ENCODE data around the gene PFAS. TPM values are rescaled to one million over a fixed set of nuclear protein-coding genes. Genes with fewer than 3 reads are reported as not detected.

PFAS gene
- total RNA-seq, 1 experiment from 2014 or later, result 80.6 TPM

GRCh38 chr17:8289103-8289397, 40.0 kb downstream of the PFAS start:
- Histone ChIP-seq H2AFZ (ENCODE audit: low read depth, low read length, poor library complexity, severe bottlenecking) (no peak overlapping the region), H3K4me3 (replicated peaks in 1 of 2; ENCODE audit: low read depth in 1 of 2, low read length in 2 of 2) (peak overlapping the region; percentile 69 to 89), H4K20me1 (ENCODE audit: insufficient read depth) (no peaks in the 10 kb centered on the region), H3K9me3 (ENCODE audit: control insufficient read depth in 1 of 2, insufficient read depth in 1 of 2, low read depth in 1 of 2, low read length in 2 of 2) (no peaks in the 10 kb centered on the region), H3K9me2 (ENCODE audit: insufficient read depth) (no peaks in the 10 kb centered on the region), H3K9ac (ENCODE audit: low read length) (peak overlapping the region; percentile 94), H3K4me2 (ENCODE audit: low read length) (peak overlapping the region; percentile 99), H3K4me1 (ENCODE audit: control insufficient read depth in 1 of 2, insufficient read depth in 2 of 2, low read length in 2 of 2) (peaks cover 15 to 34% of the 10 kb centered on the region in 2 experiments; a peak in 3 of 4 replicates), H3K27me3 (ENCODE audit: insufficient read depth, low read length) (no peaks in the 10 kb centered on the region), H3K79me2 (ENCODE audit: insufficient read depth, low read length) (no peaks in the 10 kb centered on the region), H3K36me3 (ENCODE audit: control insufficient read depth in 1 of 2, insufficient read depth in 2 of 2, low read length in 2 of 2) (no peaks in the 10 kb centered on the region), H3K27ac (ENCODE audit: low read depth, low read length) (peak overlapping the region; percentile 80)
- RAD21 ChIA-PET (ENCODE audit: low non-redundant PET in 1 of 2, low total read pairs in 2 of 2, uncharacterized antibody in 2 of 2, unreplicated experiment in 2 of 2), result no interaction called here
- intact Hi-C loops (cut with micrococcal nuclease), result loop anchor here (5.0 kb wide), 1 partner anchor 37 kb away; no protein-coding TSS in a partner anchor
- no TSS peak for BruUV-seq (replicated peaks)
- CTCF ChIA-PET, result interaction anchor here (1.0 to 1.1 kb wide), 2 partner anchors 12 to 170 kb away, joined by 3 to 4 read pairs; no protein-coding TSS in a partner anchor
- POLR2A ChIA-PET, result interaction anchor here (0.9 to 1.3 kb wide), 3 partner anchors 39 to 116 kb away, joined by 3 to 5 read pairs (median 4); partner anchors contain the start of gene CTC1
- DNase-seq (ENCODE audit: low read depth, low spot score), result peak; percentile 7
- ATAC-seq, result no peak
- 0 out of 2 replicates have a peak, but pooled peaks have one; percentile 14 for TF ChIP-seq SIN3A (IDR thresholded peaks at IDR 0.05; ENCODE audit: low read depth)
- peak; percentile 48; the same call in 1 of the 2 replicates for TF ChIP-seq ZFX (IDR thresholded peaks at IDR 0.05)
- TF ChIP-seq SRF (IDR thresholded peaks at IDR 0.05; ENCODE audit: low read depth), result no peak

DNA sequence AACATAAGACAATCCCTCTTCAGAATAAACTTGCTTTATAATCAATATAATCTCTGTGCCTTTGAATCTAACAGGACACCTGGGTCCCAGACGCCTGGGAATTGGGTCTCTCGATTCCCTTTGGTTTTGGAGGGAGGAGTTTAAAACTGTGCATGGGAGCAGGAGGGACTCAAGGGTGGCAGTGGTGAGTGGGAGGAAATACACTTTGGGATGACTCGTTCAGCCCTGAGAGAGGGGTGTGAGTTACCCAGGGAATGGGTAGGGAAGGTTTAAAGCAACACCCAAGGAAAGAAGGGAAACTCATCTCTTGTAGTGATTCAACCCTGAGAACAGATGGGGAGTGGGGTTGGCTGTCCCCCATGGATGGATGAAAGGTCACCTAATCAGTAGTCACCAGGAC, 41.0 kb downstream of the PFAS start:
- H3K27ac ChIP-seq (ENCODE audit: low read depth, low read length), result no peak overlapping the region
- no peak overlapping the region for H3K9ac ChIP-seq (ENCODE audit: low read length)
- H3K4me3 ChIP-seq (replicated peaks in 1 of 2; ENCODE audit: low read depth in 1 of 2, low read length in 2 of 2), result peak overlapping the region in 1 of 2 experiments; percentile 89; a peak in 1 of 4 replicates
- H3K27me3 ChIP-seq (ENCODE audit: insufficient read depth, low read length), result no peaks in the 10 kb centered on the region
- BruUV-seq (replicated peaks), result no TSS peak
- ChIA-PET RAD21 (ENCODE audit: low non-redundant PET in 1 of 2, low total read pairs in 2 of 2, uncharacterized antibody in 2 of 2, unreplicated experiment in 2 of 2) (no interaction called here), POLR2A (no interaction called here), CTCF (no interaction called here)
- no peaks in the 10 kb centered on the region for H4K20me1 ChIP-seq (ENCODE audit: insufficient read depth)
- DNase-seq (ENCODE audit: low read depth, low spot score), result no peak
- H3K4me1 ChIP-seq (ENCODE audit: control insufficient read depth in 1 of 2, insufficient read depth in 2 of 2, low read length in 2 of 2), result peaks cover 23 to 43% of the 10 kb centered on the region in 2 experiments
- intact Hi-C loops (cut with micrococcal nuclease), result no loop called here
- H3K4me2 ChIP-seq (ENCODE audit: low read length), result peak overlapping the region; percentile 99
- ATAC-seq, result no peak
- no peak overlapping the region for H2AFZ ChIP-seq (ENCODE audit: low read depth, low read length, poor library complexity, severe bottlenecking)
- H3K36me3 ChIP-seq (ENCODE audit: control insufficient read depth in 1 of 2, insufficient read depth in 2 of 2, low read length in 2 of 2), result no peaks in the 10 kb centered on the region
- H3K79me2 ChIP-seq (ENCODE audit: insufficient read depth, low read length), result no peaks in the 10 kb centered on the region
- H3K9me3 ChIP-seq (ENCODE audit: control insufficient read depth in 1 of 2, insufficient read depth in 1 of 2, low read depth in 1 of 2, low read length in 2 of 2), result no peaks in the 10 kb centered on the region
- H3K9me2 ChIP-seq (ENCODE audit: insufficient read depth), result no peaks in the 10 kb centered on the region
- TF ChIP-seq FOSL1 (IDR thresholded peaks at IDR 0.05; ENCODE audit: low read depth) (no peak), EZH2phosphoT487 (IDR thresholded peaks at IDR 0.05; ENCODE audit: borderline replicate concordance) (no peak), ZFX (IDR thresholded peaks at IDR 0.05) (no peak), ELF1 (IDR thresholded peaks at IDR 0.05; ENCODE audit: borderline replicate concordance, low read depth) (no peak), SP1 (IDR thresholded peaks at IDR 0.05; ENCODE audit: low read depth) (no peak), CBX3 (IDR thresholded peaks at IDR 0.05; ENCODE audit: low read depth) (no peak), EGR1 (IDR thresholded peaks at IDR 0.05; ENCODE audit: low read depth) (no peak), CEBPB (IDR thresholded peaks at IDR 0.05; ENCODE audit: low read depth) (no peak), ZNF274 (IDR thresholded peaks at IDR 0.05; ENCODE audit: low read depth, low read length) (no peak), SIN3A (IDR thresholded peaks at IDR 0.05; ENCODE audit: low read depth) (no peak), TCF7L2 (IDR thresholded peaks at IDR 0.05; ENCODE audit: borderline replicate concordance, extremely low read depth, insufficient read depth, insufficient read length) (no peak), YY1 (IDR thresholded peaks at IDR 0.05; ENCODE audit: extremely low read depth, insufficient replicate concordance, low read depth, low read length) (no peak), POLR2A (IDR thresholded peaks at IDR 0.05; ENCODE audit: borderline replicate concordance, extremely low read depth, insufficient read depth, insufficient read length) (no peak)
- TF ChIP-seq, protein P1, sequence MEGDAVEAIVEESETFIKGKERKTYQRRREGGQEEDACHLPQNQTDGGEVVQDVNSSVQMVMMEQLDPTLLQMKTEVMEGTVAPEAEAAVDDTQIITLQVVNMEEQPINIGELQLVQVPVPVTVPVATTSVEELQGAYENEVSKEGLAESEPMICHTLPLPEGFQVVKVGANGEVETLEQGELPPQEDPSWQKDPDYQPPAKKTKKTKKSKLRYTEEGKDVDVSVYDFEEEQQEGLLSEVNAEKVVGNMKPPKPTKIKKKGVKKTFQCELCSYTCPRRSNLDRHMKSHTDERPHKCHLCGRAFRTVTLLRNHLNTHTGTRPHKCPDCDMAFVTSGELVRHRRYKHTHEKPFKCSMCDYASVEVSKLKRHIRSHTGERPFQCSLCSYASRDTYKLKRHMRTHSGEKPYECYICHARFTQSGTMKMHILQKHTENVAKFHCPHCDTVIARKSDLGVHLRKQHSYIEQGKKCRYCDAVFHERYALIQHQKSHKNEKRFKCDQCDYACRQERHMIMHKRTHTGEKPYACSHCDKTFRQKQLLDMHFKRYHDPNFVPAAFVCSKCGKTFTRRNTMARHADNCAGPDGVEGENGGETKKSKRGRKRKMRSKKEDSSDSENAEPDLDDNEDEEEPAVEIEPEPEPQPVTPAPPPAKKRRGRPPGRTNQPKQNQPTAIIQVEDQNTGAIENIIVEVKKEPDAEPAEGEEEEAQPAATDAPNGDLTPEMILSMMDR (IDR thresholded peaks at IDR 0.05 in 2 of 3, conservative IDR thresholded peaks at IDR 0.05 in 1 of 3; ENCODE audit: borderline replicate concordance in 1 of 3, insufficient read depth in 1 of 3, low read depth in 2 of 3, low read length in 2 of 3), result no peak
- TF ChIP-seq, protein P2, sequence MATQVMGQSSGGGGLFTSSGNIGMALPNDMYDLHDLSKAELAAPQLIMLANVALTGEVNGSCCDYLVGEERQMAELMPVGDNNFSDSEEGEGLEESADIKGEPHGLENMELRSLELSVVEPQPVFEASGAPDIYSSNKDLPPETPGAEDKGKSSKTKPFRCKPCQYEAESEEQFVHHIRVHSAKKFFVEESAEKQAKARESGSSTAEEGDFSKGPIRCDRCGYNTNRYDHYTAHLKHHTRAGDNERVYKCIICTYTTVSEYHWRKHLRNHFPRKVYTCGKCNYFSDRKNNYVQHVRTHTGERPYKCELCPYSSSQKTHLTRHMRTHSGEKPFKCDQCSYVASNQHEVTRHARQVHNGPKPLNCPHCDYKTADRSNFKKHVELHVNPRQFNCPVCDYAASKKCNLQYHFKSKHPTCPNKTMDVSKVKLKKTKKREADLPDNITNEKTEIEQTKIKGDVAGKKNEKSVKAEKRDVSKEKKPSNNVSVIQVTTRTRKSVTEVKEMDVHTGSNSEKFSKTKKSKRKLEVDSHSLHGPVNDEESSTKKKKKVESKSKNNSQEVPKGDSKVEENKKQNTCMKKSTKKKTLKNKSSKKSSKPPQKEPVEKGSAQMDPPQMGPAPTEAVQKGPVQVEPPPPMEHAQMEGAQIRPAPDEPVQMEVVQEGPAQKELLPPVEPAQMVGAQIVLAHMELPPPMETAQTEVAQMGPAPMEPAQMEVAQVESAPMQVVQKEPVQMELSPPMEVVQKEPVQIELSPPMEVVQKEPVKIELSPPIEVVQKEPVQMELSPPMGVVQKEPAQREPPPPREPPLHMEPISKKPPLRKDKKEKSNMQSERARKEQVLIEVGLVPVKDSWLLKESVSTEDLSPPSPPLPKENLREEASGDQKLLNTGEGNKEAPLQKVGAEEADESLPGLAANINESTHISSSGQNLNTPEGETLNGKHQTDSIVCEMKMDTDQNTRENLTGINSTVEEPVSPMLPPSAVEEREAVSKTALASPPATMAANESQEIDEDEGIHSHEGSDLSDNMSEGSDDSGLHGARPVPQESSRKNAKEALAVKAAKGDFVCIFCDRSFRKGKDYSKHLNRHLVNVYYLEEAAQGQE (IDR thresholded peaks at IDR 0.05; ENCODE audit: low read depth), result no peak
- TF ChIP-seq, protein P3, sequence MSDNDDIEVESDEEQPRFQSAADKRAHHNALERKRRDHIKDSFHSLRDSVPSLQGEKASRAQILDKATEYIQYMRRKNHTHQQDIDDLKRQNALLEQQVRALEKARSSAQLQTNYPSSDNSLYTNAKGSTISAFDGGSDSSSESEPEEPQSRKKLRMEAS (IDR thresholded peaks at IDR 0.05), result no peak

All from HCT116 (cell line).